ENCODE measurements around the gene GRID2.

- TF ChIP-seq MXI1 (IDR thresholded peaks at IDR 0.05; ENCODE audit: borderline replicate concordance, low read depth, low read length): no peak
- TF ChIP-seq POLR2A (IDR thresholded peaks at IDR 0.05; ENCODE audit: low read depth, low read length): no peak
- no peak for TF ChIP-seq CTCF (conservative IDR thresholded peaks at IDR 0.05; ENCODE audit: low read depth, low read length)
- no peak for TF ChIP-seq MAZ (IDR thresholded peaks at IDR 0.05; ENCODE audit: borderline replicate concordance, low read depth, low read length)
- no peak for TF ChIP-seq FOS (IDR thresholded peaks at IDR 0.05; ENCODE audit: low read depth, low read length)
- TF ChIP-seq BHLHE40 (IDR thresholded peaks at IDR 0.05; ENCODE audit: low read depth, low read length): no peak
- TF ChIP-seq ELK1 (IDR thresholded peaks at IDR 0.05; ENCODE audit: borderline replicate concordance, low read depth, low read length): no peak
- TF ChIP-seq MAFK (IDR thresholded peaks at IDR 0.05; ENCODE audit: low read depth, low read length): no peak
Observed at GRCh38 chr4:92445127-92445526, 141.4 kb downstream of the GRID2 start.
